ENCODE results near the gene SRGAP3.

SRGAP3 gene

GRCh38 chr3:8964436-8965370 is 284.7 kb downstream of the SRGAP3 start:
- no peak for TF ChIP-seq CTCF (IDR thresholded peaks at IDR 0.05; ENCODE audit: extremely low read depth, missing control alignments)
- DNase-seq (ENCODE audit: low spot score): no peak

DNA sequence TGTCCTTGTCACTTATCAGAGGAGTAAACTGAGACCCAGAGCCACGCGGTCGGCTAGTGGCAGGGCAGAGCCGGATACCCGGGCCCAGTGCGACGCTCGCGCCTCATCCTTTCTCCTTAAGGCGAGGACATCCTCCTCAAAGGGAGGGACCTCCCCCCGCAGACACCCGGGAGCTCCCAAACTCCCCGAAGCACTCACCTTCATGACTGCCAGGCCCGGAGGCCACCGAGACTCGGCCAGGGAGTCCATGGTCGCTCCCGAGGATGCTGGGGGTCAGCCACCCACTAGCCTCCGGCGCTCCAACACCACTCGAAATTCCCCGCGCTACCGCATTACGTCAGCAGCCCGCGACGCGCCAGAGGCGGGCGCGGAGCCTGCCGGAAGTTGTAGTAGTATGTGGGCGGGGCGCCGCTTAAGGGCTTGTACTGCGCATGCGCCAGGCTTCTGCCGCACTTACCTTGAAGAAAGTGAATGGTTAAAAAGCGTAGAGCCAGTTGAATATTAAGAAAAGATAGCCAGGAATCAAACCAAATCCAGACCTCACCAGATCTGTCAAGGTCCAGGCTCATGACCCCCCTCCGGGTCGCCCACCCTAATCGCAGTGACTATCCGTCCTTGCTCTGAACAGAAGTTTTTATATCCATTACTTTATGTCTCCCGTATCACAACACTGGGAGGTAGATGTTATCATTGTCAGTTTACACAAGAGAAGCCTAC is 286.2 kb downstream of the SRGAP3 start, which contains the start of gene RAD18:
Gene RAD18, minus strand, starts transcription at position 336 of the 717 bp plus-strand sequence. Its CDS starts 87 bp downstream, at position 249.
- no peak for TF ChIP-seq CTCF (IDR thresholded peaks at IDR 0.05; ENCODE audit: extremely low read depth, missing control alignments)
- peak; percentile 89 for DNase-seq (ENCODE audit: low spot score)

DNA sequence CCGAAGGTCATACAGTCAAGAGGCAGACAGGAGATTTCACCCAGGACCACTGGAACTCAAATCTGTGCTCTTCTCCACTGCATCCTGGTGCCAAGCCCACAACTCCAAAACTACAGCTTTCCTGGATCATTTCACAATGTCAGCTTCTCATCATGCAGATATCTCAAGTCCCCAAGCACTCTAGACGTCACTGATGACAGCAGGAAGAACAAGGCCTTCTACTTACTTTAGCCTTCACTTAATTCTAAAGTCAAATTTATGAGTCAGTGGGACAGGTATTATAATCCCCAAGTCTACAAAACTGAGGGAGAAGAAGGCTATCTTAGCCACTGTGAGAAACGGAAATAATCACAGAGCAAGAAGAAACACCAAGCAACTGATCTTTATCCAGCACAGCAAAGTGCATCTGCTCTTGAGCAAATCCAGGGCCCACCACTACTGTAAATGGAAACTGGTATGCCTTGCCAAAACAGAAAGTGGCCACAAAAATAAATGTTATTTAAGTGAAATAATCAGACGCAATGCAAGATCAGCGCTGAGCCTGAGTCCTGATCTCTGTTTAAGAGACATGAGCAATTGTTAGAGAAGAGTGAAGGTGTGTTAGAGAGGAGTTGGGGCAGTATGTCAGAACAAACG is 287.1 kb downstream of the SRGAP3 start:
- no peak for TF ChIP-seq CTCF (IDR thresholded peaks at IDR 0.05; ENCODE audit: extremely low read depth, missing control alignments)
- DNase-seq (ENCODE audit: low spot score): no peak

GRCh38 chr3:8959668-8960067 is 289.8 kb downstream of the SRGAP3 start:
- no peak for TF ChIP-seq CTCF (IDR thresholded peaks at IDR 0.05; ENCODE audit: extremely low read depth, missing control alignments)
- no peak for DNase-seq (ENCODE audit: low spot score)

DNA sequence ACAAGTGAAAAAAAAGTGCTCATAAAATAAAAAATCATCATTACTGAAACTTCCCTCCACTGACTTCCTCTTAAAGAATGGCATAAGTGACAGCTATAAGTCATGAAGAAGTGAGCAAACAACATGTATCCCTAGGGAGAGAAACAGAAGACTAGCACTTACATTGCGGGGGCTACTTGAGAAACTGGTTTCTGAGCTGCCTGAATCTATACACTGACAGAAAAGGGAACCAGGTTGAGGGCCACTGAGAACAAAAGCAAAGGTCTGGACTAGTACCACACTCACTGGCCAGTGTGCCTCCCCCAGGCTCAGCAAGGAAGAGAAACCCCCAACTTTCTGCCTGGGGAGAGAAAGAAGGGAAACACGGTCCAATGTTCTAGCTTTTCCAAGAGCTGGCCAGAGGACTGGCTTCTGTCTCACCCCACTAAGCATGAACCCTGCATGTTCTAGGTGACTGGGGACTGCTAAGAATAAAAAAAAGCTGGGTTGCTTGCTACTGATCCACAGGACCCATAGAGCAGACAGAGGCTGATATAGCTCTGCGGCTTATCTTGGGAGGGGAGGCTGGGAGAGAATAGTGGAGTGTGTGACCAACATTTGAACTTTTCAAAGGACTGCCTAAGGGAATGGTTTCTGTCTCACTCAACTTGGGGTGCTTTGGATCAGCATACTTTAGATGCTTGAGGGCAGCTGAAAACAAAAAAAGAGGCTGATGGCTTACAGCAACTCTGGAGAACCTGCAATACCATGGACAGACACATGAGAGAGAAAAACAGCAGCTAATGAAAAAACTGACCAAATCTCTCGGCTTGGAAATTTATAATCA is 294.3 kb downstream of the SRGAP3 start:
- TF ChIP-seq CTCF (IDR thresholded peaks at IDR 0.05; ENCODE audit: extremely low read depth, missing control alignments): no peak
- DNase-seq (ENCODE audit: low spot score): peak; percentile 54

DNA sequence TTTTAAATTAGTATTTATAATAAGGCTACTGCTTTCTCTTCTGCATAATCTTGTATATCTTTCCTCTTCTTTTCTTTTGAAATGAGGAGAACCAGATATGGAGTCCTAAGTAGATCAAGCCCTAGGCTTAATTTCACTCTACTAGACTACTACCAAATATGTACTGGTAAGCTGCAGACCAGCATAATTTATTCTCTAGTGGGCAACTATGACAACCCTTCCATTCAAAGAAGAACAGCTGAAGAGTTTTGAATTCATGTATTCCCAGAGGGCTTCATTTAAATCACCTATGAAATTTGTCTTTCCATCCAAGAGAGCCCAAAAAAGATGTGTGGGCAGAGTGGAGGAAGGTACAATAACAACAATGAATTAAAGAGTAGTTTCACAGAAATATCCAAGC is 296.1 kb downstream of the SRGAP3 start:
- no peak for DNase-seq (ENCODE audit: low spot score)
- TF ChIP-seq CTCF (IDR thresholded peaks at IDR 0.05; ENCODE audit: extremely low read depth, missing control alignments): no peak
